SK-N-SH treated with all-trans-retinoic acid at 6 μM for 48 hours (cell line): ENCODE results near the gene RADIL.
A peak's percentile ranks its signal among the peaks of the same experiment; 100 is the strongest.

Source experiments
- ATAC-seq: fragments of 200-7000 bp; cut with Tn5 transposase; 3 replicates; pipeline ENCODE4 v1.9.1; 2020; ENCODE audit warnings: mild to moderate bottlenecking, moderate library complexity
- ARNTL ChIP-seq: fragments of 450-650 bp; formaldehyde crosslinking; IDR thresholded peaks from 2 replicates; pipeline ENCODE4 v1.5.0; 2020; ENCODE audit warnings: low read depth, mild to moderate bottlenecking, moderate library complexity, borderline replicate concordance
- BACH2 ChIP-seq: fragments of 250-450 bp; sonication (Bioruptor Pico); IDR thresholded peaks from 2 replicates; pipeline ENCODE4 v1.9.0; 2021; ENCODE audit warnings: mild to moderate bottlenecking, borderline replicate concordance
- CSDC2 ChIP-seq: fragments of 250-450 bp; sonication (Bioruptor Pico); IDR thresholded peaks from 2 replicates; pipeline ENCODE4 v1.5.0; 2020; ENCODE audit warnings: mild to moderate bottlenecking, moderate library complexity
- ESRRG ChIP-seq: fragments of 250-450 bp; sonication (Bioruptor Pico); IDR thresholded peaks from 2 replicates; pipeline ENCODE4 v1.6.1; 2021; ENCODE audit warnings: mild to moderate bottlenecking
- ISL1 ChIP-seq: fragments of 250-450 bp; sonication (Bioruptor Pico); IDR thresholded peaks from 2 replicates; pipeline ENCODE4 v2.1.2; 2022; ENCODE audit warnings: mild to moderate bottlenecking, moderate library complexity
- OSR1 ChIP-seq: fragments of 250-450 bp; sonication (Bioruptor Pico); IDR thresholded peaks from 2 replicates; pipeline ENCODE4 v1.8.0; 2022; ENCODE audit warnings: moderate library complexity, mild to moderate bottlenecking, inconsistent platforms
- RARB ChIP-seq: fragments of 250-450 bp; sonication (Bioruptor Pico); IDR thresholded peaks from 2 replicates; pipeline ENCODE4 v1.8.0; 2021; ENCODE audit warnings: mild to moderate bottlenecking, moderate library complexity
- SNAI2 ChIP-seq: fragments of 250-450 bp; sonication (Bioruptor Pico); IDR thresholded peaks from 2 replicates; pipeline ENCODE4 v1.5.0; 2020; ENCODE audit warnings: mild to moderate bottlenecking, moderate library complexity
- TOX ChIP-seq: fragments of 250-450 bp; sonication (Bioruptor Pico); IDR thresholded peaks from 2 replicates; pipeline ENCODE4 v1.8.0; 2021; ENCODE audit warnings: mild to moderate bottlenecking, moderate library complexity, borderline replicate concordance
- ZC3H10 ChIP-seq: fragments of 250-450 bp; sonication (Bioruptor Pico); IDR thresholded peaks from 2 replicates; pipeline ENCODE4 v1.5.1; 2021; ENCODE audit warnings: mild to moderate bottlenecking, moderate library complexity
- ZFP3 ChIP-seq: fragments of 250-450 bp; sonication (Bioruptor Pico); IDR thresholded peaks from 2 replicates; pipeline ENCODE4 v1.5.0; 2020; ENCODE audit warnings: mild to moderate bottlenecking, moderate library complexity
- ZFP30 ChIP-seq: fragments of 450-650 bp; formaldehyde crosslinking; IDR thresholded peaks from 2 replicates; pipeline ENCODE4 v1.5.0; 2022; ENCODE audit warnings: mild to moderate bottlenecking, moderate library complexity
- ZNF565 ChIP-seq: fragments of 450-650 bp; formaldehyde crosslinking; conservative IDR thresholded peaks from 2 replicates; pipeline ENCODE4 v1.5.0; 2020; ENCODE audit warnings: low read depth, mild to moderate bottlenecking, moderate library complexity
- ZNF70 ChIP-seq: fragments of 450-650 bp; formaldehyde crosslinking; IDR thresholded peaks from 2 replicates; pipeline ENCODE4 v1.5.0; 2020; ENCODE audit warnings: mild to moderate bottlenecking, moderate library complexity
- ZNF8 ChIP-seq: fragments of 450-650 bp; formaldehyde crosslinking; IDR thresholded peaks from 2 replicates; pipeline ENCODE4 v1.5.0; 2020; ENCODE audit warnings: mild to moderate bottlenecking, moderate library complexity
- TF ChIP-seq, protein P1 (sequence below): fragments of 250-450 bp; sonication (Bioruptor Pico); IDR thresholded peaks from 2 replicates; pipeline ENCODE4 v1.5.1; 2020; ENCODE audit warnings: low read depth, mild to moderate bottlenecking, moderate library complexity
- TF ChIP-seq, protein P2 (sequence below): fragments of 250-450 bp; sonication (Bioruptor Pico); IDR thresholded peaks from 2 replicates; pipeline ENCODE4 v1.5.0; 2020; ENCODE audit warnings: mild to moderate bottlenecking, moderate library complexity
- TF ChIP-seq, protein P3 (sequence below): fragments of 250-450 bp; sonication (Bioruptor Pico); IDR thresholded peaks from 2 replicates; pipeline ENCODE4 v1.8.0; 2021; ENCODE audit warnings: low read depth, mild to moderate bottlenecking, moderate library complexity, borderline replicate concordance
- TF ChIP-seq, protein P4 (sequence below): fragments of 250-450 bp; sonication (Bioruptor Pico); IDR thresholded peaks from 2 replicates; pipeline ENCODE4 v1.8.0; 2020; ENCODE audit warnings: mild to moderate bottlenecking, moderate library complexity, borderline replicate concordance
- TF ChIP-seq, protein P5 (sequence below): fragments of 250-450 bp; sonication (Bioruptor Pico); IDR thresholded peaks from 2 replicates; pipeline ENCODE4 v1.5.1; 2021; ENCODE audit warnings: mild to moderate bottlenecking, moderate library complexity

Gene RADIL

DNA sequence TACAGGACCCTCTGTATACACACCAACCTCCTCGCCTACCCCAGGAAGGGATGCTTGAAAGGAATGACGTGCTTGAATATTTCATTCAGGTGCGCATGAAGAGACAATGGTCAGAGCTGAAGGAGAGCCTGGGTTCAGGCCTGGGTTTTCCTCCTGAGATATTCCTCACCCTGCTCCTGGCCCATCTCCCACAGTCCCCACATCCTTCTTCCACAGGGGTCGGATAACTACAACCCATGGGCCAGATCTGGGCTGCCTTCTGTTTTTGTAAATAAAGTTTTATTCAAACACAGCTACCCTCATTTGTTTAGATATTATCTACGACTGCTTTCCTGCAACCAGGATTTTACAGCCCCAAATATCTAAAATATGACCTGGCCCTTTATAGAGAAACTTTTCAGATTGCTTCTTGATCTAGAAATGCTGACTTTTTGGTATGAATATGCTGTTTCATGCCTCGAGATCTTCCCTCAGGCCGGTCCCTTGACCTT lies 1.8 kb upstream of the RADIL start:
- no peak for TF ChIP-seq ZNF565
- no peak for ATAC-seq

DNA sequence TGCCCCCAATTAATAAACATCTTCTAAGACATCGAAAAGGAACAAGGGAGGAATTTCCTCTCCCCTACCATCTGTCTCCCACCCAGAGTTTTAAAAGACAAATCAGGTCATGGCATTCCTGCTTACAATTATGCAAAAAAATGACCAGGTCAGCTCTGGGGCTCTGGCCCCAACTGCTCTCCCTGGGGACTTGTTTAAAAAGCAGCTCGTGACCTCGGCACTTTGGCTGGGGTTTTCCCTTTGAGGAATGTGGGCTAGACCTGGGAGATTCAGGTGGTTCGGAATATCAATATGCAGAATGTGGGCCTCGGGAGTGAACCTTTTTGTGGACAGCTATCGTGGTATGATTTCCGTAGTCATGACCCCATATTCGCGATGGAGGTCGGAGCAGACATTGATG lies 648 bp upstream of the RADIL start:
- no peak for TF ChIP-seq RARB (CRISPR knock-in tag)
- no peak for TF ChIP-seq SNAI2 (CRISPR knock-in tag)
- no peak for ATAC-seq

DNA sequence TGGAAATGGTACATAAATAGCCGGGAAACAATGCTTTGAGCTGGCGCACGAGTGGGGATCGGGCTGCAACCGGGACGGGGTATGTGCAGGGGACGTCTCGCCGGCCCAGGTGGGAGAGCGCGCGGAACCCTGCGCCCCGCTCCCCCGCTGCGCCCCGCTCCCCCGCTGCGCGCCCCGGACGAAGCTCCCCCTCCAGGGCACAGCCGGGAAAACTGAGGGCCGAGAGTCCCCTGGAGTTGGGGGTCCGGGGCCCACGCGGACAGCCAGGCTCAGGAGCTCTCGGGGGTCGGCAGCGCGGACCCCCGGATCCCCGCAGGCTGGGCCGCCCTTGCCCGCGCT lies 514 bp downstream of the RADIL start:
- TF ChIP-seq, protein P1, sequence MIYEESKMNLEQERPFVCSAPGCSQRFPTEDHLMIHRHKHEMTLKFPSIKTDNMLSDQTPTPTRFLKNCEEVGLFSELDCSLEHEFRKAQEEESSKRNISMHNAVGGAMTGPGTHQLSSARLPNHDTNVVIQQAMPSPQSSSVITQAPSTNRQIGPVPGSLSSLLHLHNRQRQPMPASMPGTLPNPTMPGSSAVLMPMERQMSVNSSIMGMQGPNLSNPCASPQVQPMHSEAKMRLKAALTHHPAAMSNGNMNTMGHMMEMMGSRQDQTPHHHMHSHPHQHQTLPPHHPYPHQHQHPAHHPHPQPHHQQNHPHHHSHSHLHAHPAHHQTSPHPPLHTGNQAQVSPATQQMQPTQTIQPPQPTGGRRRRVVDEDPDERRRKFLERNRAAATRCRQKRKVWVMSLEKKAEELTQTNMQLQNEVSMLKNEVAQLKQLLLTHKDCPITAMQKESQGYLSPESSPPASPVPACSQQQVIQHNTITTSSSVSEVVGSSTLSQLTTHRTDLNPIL (CRISPR knock-in tag): no peak
- ATAC-seq: peak; percentile 10

DNA sequence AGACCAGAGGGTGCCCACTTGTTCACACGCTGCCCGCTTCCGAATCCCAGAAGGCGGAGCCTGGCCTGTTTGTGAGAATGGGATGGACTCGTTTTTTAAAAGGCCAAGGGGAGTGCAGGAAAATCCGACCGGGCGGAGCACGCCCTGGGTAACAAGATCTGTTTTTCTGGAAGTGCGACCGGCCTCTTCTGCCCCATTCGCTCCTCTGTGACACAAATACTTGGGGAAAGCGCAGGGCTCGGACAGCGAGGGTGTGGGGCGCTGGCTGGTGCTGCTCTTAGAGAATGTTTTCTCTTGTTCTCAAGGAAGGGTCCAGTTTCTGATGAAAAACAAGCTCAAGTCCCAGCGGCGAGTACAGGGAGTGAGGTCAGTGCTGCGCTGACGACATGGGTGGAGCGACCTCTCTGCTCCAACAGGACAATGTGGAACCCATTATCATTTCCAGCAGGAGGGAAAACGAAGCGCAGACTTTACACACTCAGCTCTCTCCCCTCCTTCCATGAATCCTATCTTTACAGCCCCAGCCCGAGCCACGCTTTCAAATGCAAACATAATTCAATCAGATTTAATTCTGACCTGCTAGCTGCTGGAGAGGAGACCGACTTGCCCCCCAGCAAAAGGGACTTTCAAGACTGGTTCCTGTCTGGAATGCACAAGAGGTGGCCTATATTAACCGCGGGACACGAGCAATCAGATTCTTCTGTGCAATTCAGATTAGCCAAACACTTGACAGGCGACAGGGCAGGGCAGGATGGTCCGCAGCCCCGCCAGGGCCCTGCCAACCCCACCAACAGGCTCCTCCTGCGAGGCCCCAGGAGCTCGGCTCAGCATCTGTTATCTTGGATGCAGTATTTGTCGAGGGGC lies 1.1 kb downstream of the RADIL start:
- ATAC-seq: peak; percentile 84
- TF ChIP-seq CSDC2: no peak
- no peak for TF ChIP-seq OSR1 (CRISPR knock-in tag)
- TF ChIP-seq ZNF8 (CRISPR knock-in tag): no peak
- no peak for TF ChIP-seq ESRRG
- peak; percentile 19; the same call in 1 of the 2 replicates for TF ChIP-seq ZNF70 (CRISPR knock-in tag)
- no peak for TF ChIP-seq TOX (CRISPR knock-in tag)
- TF ChIP-seq ZFP3 (CRISPR knock-in tag): 0 out of 2 replicates have a peak, but pooled peaks have one; percentile 2
- TF ChIP-seq, protein P1 (CRISPR knock-in tag): no peak

DNA sequence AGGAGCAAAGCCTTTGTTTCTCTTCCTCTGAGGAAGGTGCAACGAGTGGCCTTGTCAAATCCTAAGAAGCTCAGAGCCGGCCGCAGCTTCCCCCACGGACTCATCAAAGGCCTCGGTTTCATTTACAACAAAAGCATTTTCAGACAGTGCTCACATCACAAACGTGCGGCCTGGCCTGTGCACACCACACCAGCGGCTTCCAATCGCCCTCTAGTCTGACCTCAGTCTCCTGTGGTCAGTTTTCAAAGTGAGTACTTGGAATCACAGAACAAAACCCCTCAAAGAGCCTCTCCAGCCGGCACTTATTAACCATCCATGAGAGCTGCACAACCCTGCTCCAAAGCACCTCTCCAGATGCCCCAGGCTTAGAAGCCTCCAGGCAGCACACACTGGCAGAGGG lies 3.3 kb downstream of the RADIL start:
- TF ChIP-seq ZFP30 (CRISPR knock-in tag): no peak
- no peak for TF ChIP-seq ZFP3 (CRISPR knock-in tag)
- TF ChIP-seq, protein P2, sequence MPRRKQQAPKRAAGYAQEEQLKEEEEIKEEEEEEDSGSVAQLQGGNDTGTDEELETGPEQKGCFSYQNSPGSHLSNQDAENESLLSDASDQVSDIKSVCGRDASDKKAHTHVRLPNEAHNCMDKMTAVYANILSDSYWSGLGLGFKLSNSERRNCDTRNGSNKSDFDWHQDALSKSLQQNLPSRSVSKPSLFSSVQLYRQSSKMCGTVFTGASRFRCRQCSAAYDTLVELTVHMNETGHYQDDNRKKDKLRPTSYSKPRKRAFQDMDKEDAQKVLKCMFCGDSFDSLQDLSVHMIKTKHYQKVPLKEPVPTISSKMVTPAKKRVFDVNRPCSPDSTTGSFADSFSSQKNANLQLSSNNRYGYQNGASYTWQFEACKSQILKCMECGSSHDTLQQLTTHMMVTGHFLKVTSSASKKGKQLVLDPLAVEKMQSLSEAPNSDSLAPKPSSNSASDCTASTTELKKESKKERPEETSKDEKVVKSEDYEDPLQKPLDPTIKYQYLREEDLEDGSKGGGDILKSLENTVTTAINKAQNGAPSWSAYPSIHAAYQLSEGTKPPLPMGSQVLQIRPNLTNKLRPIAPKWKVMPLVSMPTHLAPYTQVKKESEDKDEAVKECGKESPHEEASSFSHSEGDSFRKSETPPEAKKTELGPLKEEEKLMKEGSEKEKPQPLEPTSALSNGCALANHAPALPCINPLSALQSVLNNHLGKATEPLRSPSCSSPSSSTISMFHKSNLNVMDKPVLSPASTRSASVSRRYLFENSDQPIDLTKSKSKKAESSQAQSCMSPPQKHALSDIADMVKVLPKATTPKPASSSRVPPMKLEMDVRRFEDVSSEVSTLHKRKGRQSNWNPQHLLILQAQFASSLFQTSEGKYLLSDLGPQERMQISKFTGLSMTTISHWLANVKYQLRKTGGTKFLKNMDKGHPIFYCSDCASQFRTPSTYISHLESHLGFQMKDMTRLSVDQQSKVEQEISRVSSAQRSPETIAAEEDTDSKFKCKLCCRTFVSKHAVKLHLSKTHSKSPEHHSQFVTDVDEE (CRISPR knock-in tag): no peak
- TF ChIP-seq SNAI2 (CRISPR knock-in tag): no peak
- TF ChIP-seq ZNF565: no peak
- TF ChIP-seq TOX (CRISPR knock-in tag): no peak
- TF ChIP-seq, all 23 proteins: peak for 0
- no peak for ATAC-seq

DNA sequence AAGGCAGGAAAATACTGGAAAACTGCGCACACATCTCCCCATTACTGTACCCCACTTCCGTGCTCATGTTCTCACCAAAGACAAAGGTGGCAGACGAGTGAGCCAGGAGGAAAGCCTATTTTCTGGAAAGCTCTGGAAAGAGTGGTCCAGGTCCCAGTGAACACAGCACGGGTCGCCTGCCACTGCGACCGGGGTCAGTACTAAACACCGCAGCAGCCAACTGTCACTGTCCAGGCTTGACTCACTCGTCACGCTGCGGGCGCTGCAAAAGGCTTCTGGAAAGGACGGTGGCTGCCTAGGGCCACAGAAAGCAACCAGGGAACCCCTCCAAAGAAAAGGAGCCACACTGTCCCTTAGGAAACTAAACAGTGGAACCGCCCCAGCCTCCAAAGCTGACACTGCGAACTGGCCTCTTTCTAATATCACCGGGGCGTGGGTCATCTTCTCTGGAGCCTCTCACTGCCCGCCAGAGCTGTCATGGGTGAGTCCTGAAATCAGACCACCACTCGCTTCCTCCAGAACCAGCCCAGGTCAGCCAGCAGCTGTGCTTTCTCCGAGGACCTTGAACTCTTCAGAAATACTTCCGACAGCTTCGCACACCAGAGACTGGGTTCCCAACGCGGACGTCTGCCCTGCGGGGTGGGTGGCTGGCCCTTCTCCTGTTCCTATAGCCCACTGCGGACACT lies 4.0 kb downstream of the RADIL start:
- ATAC-seq: no peak
- TF ChIP-seq ESRRG (no peak), BACH2 (CRISPR knock-in tag) (no peak), ARNTL (CRISPR knock-in tag) (no peak), ZNF565 (no peak), ISL1 (CRISPR knock-in tag) (no peak), RARB (CRISPR knock-in tag) (no peak), ZFP30 (CRISPR knock-in tag) (no peak), ZC3H10 (CRISPR knock-in tag) (no peak), ZFP3 (CRISPR knock-in tag) (no peak)
- TF ChIP-seq, protein P3, sequence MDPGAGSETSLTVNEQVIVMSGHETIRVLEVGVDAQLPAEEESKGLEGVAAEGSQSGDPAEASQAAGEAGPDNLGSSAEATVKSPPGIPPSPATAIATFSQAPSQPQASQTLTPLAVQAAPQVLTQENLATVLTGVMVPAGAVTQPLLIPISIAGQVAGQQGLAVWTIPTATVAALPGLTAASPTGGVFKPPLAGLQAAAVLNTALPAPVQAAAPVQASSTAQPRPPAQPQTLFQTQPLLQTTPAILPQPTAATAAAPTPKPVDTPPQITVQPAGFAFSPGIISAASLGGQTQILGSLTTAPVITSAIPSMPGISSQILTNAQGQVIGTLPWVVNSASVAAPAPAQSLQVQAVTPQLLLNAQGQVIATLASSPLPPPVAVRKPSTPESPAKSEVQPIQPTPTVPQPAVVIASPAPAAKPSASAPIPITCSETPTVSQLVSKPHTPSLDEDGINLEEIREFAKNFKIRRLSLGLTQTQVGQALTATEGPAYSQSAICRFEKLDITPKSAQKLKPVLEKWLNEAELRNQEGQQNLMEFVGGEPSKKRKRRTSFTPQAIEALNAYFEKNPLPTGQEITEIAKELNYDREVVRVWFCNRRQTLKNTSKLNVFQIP (CRISPR knock-in tag): no peak
- TF ChIP-seq, protein P4, sequence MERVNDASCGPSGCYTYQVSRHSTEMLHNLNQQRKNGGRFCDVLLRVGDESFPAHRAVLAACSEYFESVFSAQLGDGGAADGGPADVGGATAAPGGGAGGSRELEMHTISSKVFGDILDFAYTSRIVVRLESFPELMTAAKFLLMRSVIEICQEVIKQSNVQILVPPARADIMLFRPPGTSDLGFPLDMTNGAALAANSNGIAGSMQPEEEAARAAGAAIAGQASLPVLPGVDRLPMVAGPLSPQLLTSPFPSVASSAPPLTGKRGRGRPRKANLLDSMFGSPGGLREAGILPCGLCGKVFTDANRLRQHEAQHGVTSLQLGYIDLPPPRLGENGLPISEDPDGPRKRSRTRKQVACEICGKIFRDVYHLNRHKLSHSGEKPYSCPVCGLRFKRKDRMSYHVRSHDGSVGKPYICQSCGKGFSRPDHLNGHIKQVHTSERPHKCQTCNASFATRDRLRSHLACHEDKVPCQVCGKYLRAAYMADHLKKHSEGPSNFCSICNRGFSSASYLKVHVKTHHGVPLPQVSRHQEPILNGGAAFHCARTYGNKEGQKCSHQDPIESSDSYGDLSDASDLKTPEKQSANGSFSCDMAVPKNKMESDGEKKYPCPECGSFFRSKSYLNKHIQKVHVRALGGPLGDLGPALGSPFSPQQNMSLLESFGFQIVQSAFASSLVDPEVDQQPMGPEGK: no peak
- TF ChIP-seq, protein P5, sequence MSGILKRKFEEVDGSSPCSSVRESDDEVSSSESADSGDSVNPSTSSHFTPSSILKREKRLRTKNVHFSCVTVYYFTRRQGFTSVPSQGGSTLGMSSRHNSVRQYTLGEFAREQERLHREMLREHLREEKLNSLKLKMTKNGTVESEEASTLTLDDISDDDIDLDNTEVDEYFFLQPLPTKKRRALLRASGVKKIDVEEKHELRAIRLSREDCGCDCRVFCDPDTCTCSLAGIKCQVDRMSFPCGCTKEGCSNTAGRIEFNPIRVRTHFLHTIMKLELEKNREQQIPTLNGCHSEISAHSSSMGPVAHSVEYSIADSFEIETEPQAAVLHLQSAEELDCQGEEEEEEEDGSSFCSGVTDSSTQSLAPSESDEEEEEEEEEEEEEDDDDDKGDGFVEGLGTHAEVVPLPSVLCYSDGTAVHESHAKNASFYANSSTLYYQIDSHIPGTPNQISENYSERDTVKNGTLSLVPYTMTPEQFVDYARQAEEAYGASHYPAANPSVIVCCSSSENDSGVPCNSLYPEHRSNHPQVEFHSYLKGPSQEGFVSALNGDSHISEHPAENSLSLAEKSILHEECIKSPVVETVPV (CRISPR knock-in tag): no peak
